RWPE2 (cell line): ENCODE data around the gene USP9Y.
"Not testable (repeated sequence)": the region's sequence is repeated elsewhere in the genome, so short reads cannot be mapped to it uniquely, and the experiment has no call there.

ENCODE experiments used
- ATAC-seq: fragments of 200-7000 bp; cut with Tn5 transposase; 3 replicates; pipeline ENCODE4 v1.9.1; 2021; ENCODE audit warnings: low read depth
- DNase-seq: peaks from one replicate; pipeline ENCODE4 v3.0.0-alpha.2; 2020; ENCODE audit warnings: low spot score
- H3K27ac ChIP-seq: fragments of 450-650 bp; 2 replicates; pipeline ENCODE4 v1.5.1; 2017; ENCODE audit warnings: mild to moderate bottlenecking; ENCODE audit not compliant: poor library complexity, severe bottlenecking
- H3K27me3 ChIP-seq: fragments of 250-450 bp; sonication (Bioruptor Pico); 2 replicates; pipeline ENCODE4 v1.5.1; 2021; ENCODE audit warnings: mild to moderate bottlenecking, moderate library complexity; ENCODE audit not compliant: insufficient read depth, poor library complexity, severe bottlenecking
- H3K36me3 ChIP-seq: fragments of 250-450 bp; sonication (Bioruptor Pico); 2 replicates; pipeline ENCODE4 v1.5.1; 2020; ENCODE audit warnings: low read depth, mild to moderate bottlenecking, moderate library complexity
- H3K4me1 ChIP-seq: fragments of 250-450 bp; sonication (Bioruptor Pico); 2 replicates; pipeline ENCODE4 v1.5.1; 2021; ENCODE audit warnings: mild to moderate bottlenecking, moderate library complexity; ENCODE audit not compliant: insufficient read depth, poor library complexity, severe bottlenecking
- H3K4me3 ChIP-seq: fragments of 250-450 bp; sonication (Bioruptor Pico); 2 replicates; pipeline ENCODE4 v1.5.1; 2021; ENCODE audit warnings: mild to moderate bottlenecking, moderate library complexity; ENCODE audit not compliant: severe bottlenecking
- H3K9me3 ChIP-seq: fragments of 250-450 bp; sonication (Bioruptor Pico); 2 replicates; pipeline ENCODE4 v1.5.1; 2021; ENCODE audit warnings: mild to moderate bottlenecking, moderate library complexity; ENCODE audit not compliant: severe bottlenecking
- CTCF ChIP-seq: fragments of 450-650 bp; IDR thresholded peaks from one replicate; pipeline ENCODE4 v1.5.1; 2017; ENCODE audit warnings: mild to moderate bottlenecking, moderate library complexity; ENCODE audit not compliant: poor library complexity, severe bottlenecking

Gene USP9Y

GRCh38 chrY:12701181-12701695, at the start of gene USP9Y:
Gene USP9Y, plus strand, starts transcription at chrY:12701231. Its CDS starts 8,217 bp downstream, at chrY:12709448.
- DNase-seq: no peak
- Histone ChIP-seq H3K9me3 (no peaks in the 10 kb centered on the region), H3K4me3 (no peak within 1 kb of the TSS), H3K27me3 (no peaks in the 10 kb centered on the region), H3K4me1 (no peaks in the 10 kb centered on the region), H3K36me3 (peaks cover 62% of the 10 kb centered on the region), H3K27ac (no peak within 1 kb of the TSS)
- TF ChIP-seq CTCF: no peak
- ATAC-seq: no peak

DNA sequence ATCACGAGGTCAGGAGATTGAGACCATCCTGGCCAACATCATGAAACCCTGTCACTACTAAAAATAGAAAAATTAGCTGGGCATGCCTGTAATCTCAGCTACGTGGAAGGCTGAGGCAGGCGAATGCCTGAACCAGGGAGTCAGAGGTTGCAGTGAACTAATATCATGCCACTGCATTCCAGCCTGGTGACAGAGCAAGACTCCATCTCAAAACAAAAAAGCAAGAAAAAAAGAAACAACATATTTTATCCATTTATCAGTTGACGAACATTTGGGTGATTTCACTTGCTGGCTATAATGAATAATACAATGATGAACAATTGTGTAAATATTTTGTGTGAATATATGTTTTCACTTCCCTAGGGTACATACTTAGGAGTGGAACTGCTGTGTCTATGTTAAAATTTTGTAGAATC, 49.4 kb upstream of the USP9Y start:
- no peak overlapping the region for H3K4me3 ChIP-seq
- H3K9me3 ChIP-seq: no peaks in the 10 kb centered on the region
- no peaks in the 10 kb centered on the region for H3K36me3 ChIP-seq
- TF ChIP-seq CTCF: no peak
- ATAC-seq: peak; percentile 97
- DNase-seq: peak; percentile 87
- peak overlapping the region; percentile 95 for H3K27ac ChIP-seq
- no peaks in the 10 kb centered on the region for H3K27me3 ChIP-seq
- peaks cover 30% of the 10 kb centered on the region for H3K4me1 ChIP-seq

GRCh38 chrY:12661745-12662681, 39.0 kb upstream of the USP9Y start:
- Histone ChIP-seq H3K4me1 (peaks cover 16% of the 10 kb centered on the region), H3K27me3 (no peaks in the 10 kb centered on the region), H3K36me3 (peaks cover 34% of the 10 kb centered on the region), H3K4me3 (peak overlapping the region; percentile 56), H3K27ac (peak overlapping the region; percentile 92), H3K9me3 (no peaks in the 10 kb centered on the region)
- ATAC-seq: peak; percentile 55
- peak; percentile 83 for DNase-seq
- TF ChIP-seq CTCF: no peak

DNA sequence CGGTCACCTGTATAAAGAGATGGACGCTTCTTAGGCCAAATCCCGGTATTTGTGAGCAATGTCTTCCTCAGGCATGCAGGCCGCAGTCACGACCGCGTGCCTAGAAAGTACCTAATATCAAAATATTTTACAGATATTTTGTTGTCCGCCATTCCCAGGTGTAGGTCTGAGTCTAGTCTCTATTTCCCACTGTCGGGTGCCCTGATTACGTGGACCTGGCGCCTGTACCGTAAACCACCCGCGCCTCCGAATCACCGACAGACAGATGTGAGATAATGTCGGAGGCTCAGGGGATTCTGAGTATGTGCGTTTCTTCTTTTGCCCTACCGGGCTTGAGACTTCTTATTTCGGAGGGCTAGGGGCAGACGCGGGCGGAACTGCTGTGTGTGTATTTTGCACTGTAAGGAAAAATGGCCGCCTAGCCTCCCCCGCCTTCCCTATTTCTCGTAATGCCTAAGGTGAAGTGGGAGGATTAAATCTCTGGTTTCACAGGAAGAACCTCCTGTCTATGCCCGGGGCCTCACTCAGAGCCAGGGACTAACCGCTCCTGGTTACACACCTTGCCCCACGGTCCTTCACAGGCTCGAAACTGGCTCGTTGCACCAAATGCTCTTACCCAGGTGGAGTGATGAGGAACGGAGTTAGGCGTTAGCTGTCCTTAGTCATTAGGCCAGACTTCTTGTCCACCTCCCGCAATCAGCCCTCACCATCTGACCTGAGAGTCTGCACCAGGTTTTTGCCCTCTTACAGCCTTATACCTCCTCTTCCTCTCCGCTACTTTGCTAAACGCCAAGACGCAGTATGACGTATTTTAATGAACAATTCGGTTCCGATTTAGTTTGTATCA, 38.1 kb upstream of the USP9Y start:
- DNase-seq (peak; percentile 80), ATAC-seq (peak; percentile 70)
- Histone ChIP-seq H3K36me3 (peaks cover 44% of the 10 kb centered on the region), H3K27me3 (no peaks in the 10 kb centered on the region), H3K4me3 (peak overlapping the region; percentile 56), H3K9me3 (no peaks in the 10 kb centered on the region), H3K4me1 (peaks cover 16% of the 10 kb centered on the region), H3K27ac (peak overlapping the region; percentile 92)
- no peak for TF ChIP-seq CTCF

- peak overlapping the region; percentile 92 for H3K27ac ChIP-seq
- H3K9me3 ChIP-seq, H3K27me3 ChIP-seq, ATAC-seq, DNase-seq: not testable (repeated sequence)
- H3K4me1 ChIP-seq: peaks cover 16% of the 10 kb centered on the region
- H3K4me3 ChIP-seq: peak overlapping the region; percentile 56
- peaks cover 52% of the 10 kb centered on the region for H3K36me3 ChIP-seq
These were observed 37.2 kb upstream of the USP9Y start for GRCh38 chrY:12663845-12664244.
